SW 1271 (cell line): ENCODE results near the gene ATP6AP1.
"Not testable (repeated sequence)": the region's sequence is repeated elsewhere in the genome, so short reads cannot be mapped to it uniquely, and the experiment has no call there.

Experiments used
- DNase-seq, 2 experiments: peaks; one replicate each; lab custom pipeline; 2025; lab: John Stamatoyannopoulos, UW

ATP6AP1 gene

GRCh38 chrX:154428176-154429171 is at the start of gene ATP6AP1:
Gene ATP6AP1, plus strand, starts transcription at chrX:154428677. Its CDS starts 16 bp downstream, at chrX:154428693.
- DNase-seq: peak; percentile 68 to 90

- peak; percentile 92 to 99 for DNase-seq
Measured at GRCh38 chrX:154378799-154379568, 49.5 kb upstream of the ATP6AP1 start, which contains the start of gene EMD. Gene EMD, plus strand, starts transcription at chrX:154379295. Its CDS starts 190 bp downstream, at chrX:154379485.

- no peak for DNase-seq
Measured at GRCh38 chrX:154379569-154379951, 48.9 kb upstream of the ATP6AP1 start.

- DNase-seq: no peak
Measured at GRCh38 chrX:154380153-154380552, 48.3 kb upstream of the ATP6AP1 start.

GRCh38 chrX:154380787-154381186 is 47.7 kb upstream of the ATP6AP1 start:
- no peak for DNase-seq

- DNase-seq: no peak
Measured at GRCh38 chrX:154381271-154381670, 47.2 kb upstream of the ATP6AP1 start.

- DNase-seq: no peak
Measured at GRCh38 chrX:154382483-154383069, 45.9 kb upstream of the ATP6AP1 start.

GRCh38 chrX:154383359-154384283 is 44.9 kb upstream of the ATP6AP1 start:
- DNase-seq: no peak

GRCh38 chrX:154384284-154384892 is 44.1 kb upstream of the ATP6AP1 start:
- no peak for DNase-seq

GRCh38 chrX:154388094-154388493 is 40.4 kb upstream of the ATP6AP1 start:
- DNase-seq: not testable (repeated sequence)

GRCh38 chrX:154388649-154389048 is 39.8 kb upstream of the ATP6AP1 start:
- not testable (repeated sequence) for DNase-seq

- not testable (repeated sequence) for DNase-seq
Measured at GRCh38 chrX:154389812-154390747, 38.4 kb upstream of the ATP6AP1 start.

GRCh38 chrX:154396363-154396762 is 32.1 kb upstream of the ATP6AP1 start:
- not testable (repeated sequence) for DNase-seq

- peak in 1 of 2 experiments; percentile 54 for DNase-seq
Measured at GRCh38 chrX:154396973-154397887, 31.2 kb upstream of the ATP6AP1 start.

GRCh38 chrX:154397888-154398667 is 30.4 kb upstream of the ATP6AP1 start, which contains the start of gene RPL10:
Gene RPL10, plus strand, starts transcription at chrX:154398377. Its CDS starts 143 bp downstream, at chrX:154398520.
- DNase-seq: peak; percentile 76 to 95

- peak; percentile 41 to 63 for DNase-seq
Measured at GRCh38 chrX:154398668-154399526, 29.6 kb upstream of the ATP6AP1 start.
